Activated T-cell treated with anti-CD3 and anti-CD28 coated beads, Interleukin-2, amount 50 U/mL, for 72 hours (primary cell): ENCODE data around the gene KLHL29. TPM values are rescaled to one million over a fixed set of nuclear protein-coding genes. Genes with fewer than 3 reads are reported as not detected.
A peak's percentile ranks its signal among the peaks of the same experiment; 100 is the strongest.

Experiments
- ATAC-seq, 2 donors: fragments of 150-1000 bp; cut with Tn5 transposase; replicated peaks in 1 of 2; 2 replicates each; pipeline ENCODE4 v1.10.0; 2021; ENCODE audit warnings: moderate library complexity in 2 of 2, mild to moderate bottlenecking in 1 of 2
- DNase-seq, 2 donors: peaks; one replicate each; pipeline ENCODE4 v3.0.0; 2021 to 2022; ENCODE audit warnings: mixed read lengths in 1 of 2
- H3K27ac Mint-ChIP-seq: one replicate; pipeline ENCODE4 v1.8.0; 2022; ENCODE audit warnings: mild to moderate bottlenecking, moderate library complexity, mixed read lengths
- H3K27me3 Mint-ChIP-seq: one replicate; pipeline ENCODE4 v1.8.0; 2022; ENCODE audit warnings: low read depth, mixed read lengths
- H3K36me3 Mint-ChIP-seq, 2 donors: one replicate each; pipeline ENCODE4 v1.8.0; 2022; ENCODE audit warnings: mixed read lengths in 2 of 2, mild to moderate bottlenecking in 1 of 2; ENCODE audit not compliant: insufficient read depth in 2 of 2
- H3K4me1 Mint-ChIP-seq: one replicate; pipeline ENCODE4 v1.8.0; 2022; ENCODE audit warnings: low read depth, mixed read lengths
- H3K4me3 Mint-ChIP-seq, 2 donors: one replicate each; pipeline ENCODE4 v1.8.0; 2022; ENCODE audit warnings: mild to moderate bottlenecking in 2 of 2, mixed read lengths in 2 of 2, moderate library complexity in 2 of 2
- H3K9me3 Mint-ChIP-seq, 2 donors: one replicate each; pipeline ENCODE4 v1.8.0; 2022; ENCODE audit warnings: mixed read lengths in 2 of 2
- total RNA-seq, 2 donors: library from RNA; stranded (reverse); gene quantifications; one replicate each; pipeline ENCODE4 v1.2.3, GENCODE V29; 2022

The KLHL29 gene
- total RNA-seq, 2 donors from 2014 or later: 2.5 to 4.0 TPM

- H3K4me1 Mint-ChIP-seq: peaks cover 5% of the 10 kb centered on the region
- H3K27ac Mint-ChIP-seq: no peak overlapping the region
- no peaks in the 10 kb centered on the region for H3K27me3 Mint-ChIP-seq
- H3K9me3 Mint-ChIP-seq: no peaks in the 10 kb centered on the region
- no peak for DNase-seq
- H3K36me3 Mint-ChIP-seq: no peaks in the 10 kb centered on the region
- H3K4me3 Mint-ChIP-seq: no peak overlapping the region
- no peak for ATAC-seq
Measured at GRCh38 chr2:23542230-23542789, 157.3 kb downstream of the KLHL29 start.

GRCh38 chr2:23543302-23543701 lies 158.3 kb downstream of the KLHL29 start:
- ATAC-seq: no peak
- no peak overlapping the region for H3K27ac Mint-ChIP-seq
- no peak for DNase-seq
- H3K36me3 Mint-ChIP-seq: no peaks in the 10 kb centered on the region
- no peaks in the 10 kb centered on the region for H3K27me3 Mint-ChIP-seq
- H3K4me1 Mint-ChIP-seq: peaks cover 5% of the 10 kb centered on the region
- H3K4me3 Mint-ChIP-seq: no peak overlapping the region
- no peaks in the 10 kb centered on the region for H3K9me3 Mint-ChIP-seq

GRCh38 chr2:23543728-23544127 lies 158.7 kb downstream of the KLHL29 start:
- DNase-seq: no peak
- Mint-ChIP-seq H3K27me3 (no peaks in the 10 kb centered on the region), H3K36me3 (no peaks in the 10 kb centered on the region), H3K4me3 (no peak overlapping the region), H3K4me1 (peaks cover 5% of the 10 kb centered on the region), H3K27ac (no peak overlapping the region), H3K9me3 (no peaks in the 10 kb centered on the region)
- no peak for ATAC-seq

GRCh38 chr2:23544589-23545295 lies 159.8 kb downstream of the KLHL29 start:
- H3K4me3 Mint-ChIP-seq: no peak overlapping the region
- DNase-seq (no peak), ATAC-seq (no peak)
- H3K27me3 Mint-ChIP-seq: no peaks in the 10 kb centered on the region
- H3K36me3 Mint-ChIP-seq: no peaks in the 10 kb centered on the region
- peaks cover 5% of the 10 kb centered on the region for H3K4me1 Mint-ChIP-seq
- H3K9me3 Mint-ChIP-seq: no peaks in the 10 kb centered on the region
- no peak overlapping the region for H3K27ac Mint-ChIP-seq

DNA sequence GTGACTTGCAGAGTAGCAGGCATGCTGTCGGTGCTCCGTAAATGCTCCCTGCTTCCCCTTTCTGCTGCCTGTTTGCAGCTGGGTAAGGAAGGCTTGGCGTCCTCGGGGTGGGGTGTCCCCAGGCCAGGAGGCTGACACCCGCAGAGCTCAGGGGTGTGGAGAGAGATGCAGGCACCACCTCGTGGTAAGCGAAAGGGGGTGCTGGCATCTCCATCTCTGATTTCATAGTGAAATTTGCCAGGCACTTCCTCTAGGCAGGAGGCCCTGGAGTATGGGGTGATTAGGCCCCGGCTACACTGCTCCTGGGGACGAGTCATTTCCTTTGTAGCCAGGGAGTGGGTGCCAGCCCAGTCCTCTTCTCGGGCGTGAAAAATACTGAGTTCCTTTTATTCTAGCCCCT lies 160.4 kb downstream of the KLHL29 start:
- Mint-ChIP-seq H3K27ac (no peak overlapping the region), H3K4me3 (no peak overlapping the region), H3K9me3 (no peaks in the 10 kb centered on the region), H3K27me3 (no peaks in the 10 kb centered on the region), H3K4me1 (peaks cover 11% of the 10 kb centered on the region), H3K36me3 (no peaks in the 10 kb centered on the region)
- ATAC-seq (no peak), DNase-seq (no peak)

- Mint-ChIP-seq H3K4me3 (no peak overlapping the region), H3K4me1 (peaks cover 11% of the 10 kb centered on the region), H3K36me3 (no peaks in the 10 kb centered on the region), H3K27ac (no peak overlapping the region), H3K27me3 (no peaks in the 10 kb centered on the region), H3K9me3 (no peaks in the 10 kb centered on the region)
- no peak for ATAC-seq
- no peak for DNase-seq
Measured at GRCh38 chr2:23545811-23546210, 160.8 kb downstream of the KLHL29 start.

GRCh38 chr2:23546913-23547312 lies 161.9 kb downstream of the KLHL29 start:
- peaks cover 16% of the 10 kb centered on the region for H3K4me1 Mint-ChIP-seq
- H3K27ac Mint-ChIP-seq: no peak overlapping the region
- H3K9me3 Mint-ChIP-seq: no peaks in the 10 kb centered on the region
- no peak for DNase-seq
- no peaks in the 10 kb centered on the region for H3K36me3 Mint-ChIP-seq
- no peak for ATAC-seq
- no peak overlapping the region for H3K4me3 Mint-ChIP-seq
- H3K27me3 Mint-ChIP-seq: no peaks in the 10 kb centered on the region

GRCh38 chr2:23547725-23548124 lies 162.7 kb downstream of the KLHL29 start:
- ATAC-seq: no peak
- Mint-ChIP-seq H3K27ac (no peak overlapping the region), H3K36me3 (no peaks in the 10 kb centered on the region), H3K4me1 (peaks cover 21% of the 10 kb centered on the region), H3K9me3 (no peaks in the 10 kb centered on the region), H3K4me3 (no peak overlapping the region), H3K27me3 (no peaks in the 10 kb centered on the region)
- no peak for DNase-seq

- DNase-seq (no peak), ATAC-seq (no peak)
- Mint-ChIP-seq H3K27ac (no peak overlapping the region), H3K4me3 (no peak overlapping the region), H3K9me3 (no peaks in the 10 kb centered on the region), H3K4me1 (peaks cover 21% of the 10 kb centered on the region), H3K36me3 (no peaks in the 10 kb centered on the region), H3K27me3 (no peaks in the 10 kb centered on the region)
Measured at GRCh38 chr2:23548143-23548769, 163.3 kb downstream of the KLHL29 start.

DNA sequence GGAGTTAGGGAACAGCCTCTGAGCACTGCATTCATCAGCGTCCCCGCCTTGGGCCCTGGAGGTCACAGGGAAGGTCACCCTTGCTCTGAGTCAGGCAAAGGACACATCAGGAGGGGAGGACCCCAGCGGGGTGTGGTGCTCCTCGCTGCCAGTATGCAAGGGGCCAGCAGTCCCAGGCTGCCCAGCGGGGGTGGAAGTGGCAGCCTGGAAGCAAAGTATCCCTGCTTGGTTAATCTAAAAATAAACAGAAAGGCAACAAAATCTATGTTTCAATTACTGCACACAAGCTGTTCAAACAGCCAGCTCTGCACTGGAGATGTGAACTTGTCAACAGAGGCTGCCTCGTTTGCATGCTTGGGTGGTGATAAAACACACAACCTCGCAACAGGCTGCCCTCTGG lies 164.1 kb downstream of the KLHL29 start:
- H3K27ac Mint-ChIP-seq: no peak overlapping the region
- ATAC-seq: no peak
- H3K4me3 Mint-ChIP-seq: no peak overlapping the region
- H3K36me3 Mint-ChIP-seq: no peaks in the 10 kb centered on the region
- no peaks in the 10 kb centered on the region for H3K9me3 Mint-ChIP-seq
- no peaks in the 10 kb centered on the region for H3K27me3 Mint-ChIP-seq
- peaks cover 21% of the 10 kb centered on the region for H3K4me1 Mint-ChIP-seq
- DNase-seq: no peak

GRCh38 chr2:23549821-23550530 lies 165.0 kb downstream of the KLHL29 start:
- Mint-ChIP-seq H3K27ac (no peak overlapping the region), H3K4me1 (peaks cover 15% of the 10 kb centered on the region), H3K4me3 (no peak overlapping the region), H3K36me3 (no peaks in the 10 kb centered on the region), H3K27me3 (no peaks in the 10 kb centered on the region), H3K9me3 (no peaks in the 10 kb centered on the region)
- no peak for ATAC-seq
- no peak for DNase-seq

DNA sequence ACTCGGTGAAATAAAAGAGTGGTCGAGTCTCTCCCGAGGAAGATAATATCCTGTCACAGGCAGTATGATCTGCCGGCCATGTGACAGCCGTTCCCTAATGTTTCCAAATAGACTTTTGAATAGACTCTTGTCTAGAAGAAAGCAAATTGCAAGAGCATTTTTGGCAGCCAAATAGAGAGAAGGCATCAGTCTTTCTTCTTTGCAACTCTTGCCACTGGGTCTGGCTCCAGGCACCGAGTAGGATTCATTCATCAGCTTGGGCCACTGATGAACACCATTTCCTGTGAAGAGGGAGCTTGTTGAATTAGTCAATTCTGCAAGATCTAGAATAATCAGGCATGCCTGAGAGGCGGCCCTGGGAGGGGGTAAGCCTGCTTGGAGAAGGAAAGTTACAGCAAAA lies 165.6 kb downstream of the KLHL29 start:
- Mint-ChIP-seq H3K36me3 (no peaks in the 10 kb centered on the region), H3K27me3 (no peaks in the 10 kb centered on the region), H3K9me3 (no peaks in the 10 kb centered on the region), H3K27ac (no peak overlapping the region), H3K4me3 (no peak overlapping the region), H3K4me1 (peaks cover 15% of the 10 kb centered on the region)
- DNase-seq (no peak), ATAC-seq (no peak)

- Mint-ChIP-seq H3K36me3 (no peaks in the 10 kb centered on the region), H3K27me3 (no peaks in the 10 kb centered on the region), H3K4me3 (peak overlapping the region in 1 of 2 donors; percentile 24), H3K4me1 (peaks cover 15% of the 10 kb centered on the region), H3K27ac (peak overlapping the region; percentile 3), H3K9me3 (no peaks in the 10 kb centered on the region)
- DNase-seq: no peak
- peak; percentile 63 to 68 for ATAC-seq
Measured at GRCh38 chr2:23551875-23552274, 166.9 kb downstream of the KLHL29 start.
